HG03060 (cell line): ENCODE results near the gene COL6A2.
"Not testable (repeated sequence)": the region's sequence is repeated elsewhere in the genome, so short reads cannot be mapped to it uniquely, and the experiment has no call there.

Source experiments
- ATAC-seq: cut with Tn5 transposase; IDR thresholded peaks from one replicate; pipeline ENCODE4 v1.9.1; 2021; ENCODE audit warnings: low read depth, moderate number of reproducible peaks; ENCODE audit not compliant: unreplicated experiment

COL6A2 gene

GRCh38 chr21:46092811-46093667, 4.9 kb upstream of the COL6A2 start:
- ATAC-seq: no peak

GRCh38 chr21:46093668-46094400, 4.1 kb upstream of the COL6A2 start:
- ATAC-seq: no peak

DNA sequence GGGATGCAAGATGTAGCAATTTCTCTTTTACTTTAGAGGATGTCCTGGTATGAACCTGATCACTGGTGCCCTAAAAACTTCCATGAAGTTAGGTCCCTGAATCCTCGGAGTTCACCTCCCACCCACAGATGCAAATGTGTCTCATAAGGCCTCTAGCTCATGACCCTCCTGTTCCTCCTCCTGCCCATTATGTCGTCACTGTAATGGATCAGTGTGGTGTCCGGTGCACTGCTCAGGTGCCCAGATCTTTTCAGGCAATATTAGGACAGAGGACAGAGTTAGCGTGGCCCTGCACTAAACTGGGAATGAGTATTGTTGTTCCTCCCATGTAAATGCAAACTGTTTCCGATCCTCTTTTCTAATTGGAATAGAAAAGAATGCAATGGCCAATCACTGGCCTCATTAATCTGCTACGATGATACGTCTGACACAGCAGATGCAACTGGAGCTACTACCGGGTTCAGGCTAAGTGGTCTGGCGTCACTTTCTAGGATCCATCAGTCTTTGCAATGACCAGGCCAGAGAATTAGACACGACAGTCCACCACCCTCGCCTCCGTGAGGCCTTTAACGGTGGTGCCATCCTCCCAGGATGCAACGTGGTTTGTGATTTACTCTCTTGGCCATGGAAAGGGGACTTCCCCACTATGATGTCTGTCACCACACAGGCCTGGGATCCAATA, 3.4 kb upstream of the COL6A2 start:
- ATAC-seq: no peak

DNA sequence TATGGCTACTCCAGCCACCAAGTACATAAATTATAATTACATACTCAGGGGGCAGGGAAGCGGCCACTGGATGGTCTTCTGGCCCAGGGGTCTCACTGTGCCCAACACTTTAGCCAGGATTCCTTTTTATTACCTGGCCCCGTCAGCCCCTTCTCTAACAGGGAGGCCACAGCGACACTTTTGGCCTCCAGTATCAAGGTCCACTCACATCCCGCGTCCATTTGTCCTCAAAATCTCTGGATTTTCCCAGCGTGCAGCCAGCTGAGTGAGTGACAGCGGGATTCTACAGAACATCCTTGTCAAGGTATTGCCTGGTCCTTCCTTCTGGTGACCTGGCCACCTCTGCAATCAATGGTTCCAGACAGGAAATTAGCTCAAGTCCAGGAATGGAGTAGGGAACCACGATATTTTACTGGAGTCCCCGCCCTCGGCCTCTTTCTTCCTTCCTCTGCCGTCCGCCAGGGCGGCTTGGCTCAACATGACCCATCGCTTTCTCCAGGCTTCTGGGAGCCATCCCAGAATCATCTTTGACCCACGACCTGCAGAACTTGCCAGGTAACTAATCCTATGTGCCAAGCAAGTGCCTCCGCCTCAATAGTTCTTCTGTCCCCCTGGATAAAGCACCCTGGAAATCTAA, 2.7 kb upstream of the COL6A2 start:
- no peak for ATAC-seq

- no peak for ATAC-seq
Measured at GRCh38 chr21:46095814-46096595, 1.9 kb upstream of the COL6A2 start.

DNA sequence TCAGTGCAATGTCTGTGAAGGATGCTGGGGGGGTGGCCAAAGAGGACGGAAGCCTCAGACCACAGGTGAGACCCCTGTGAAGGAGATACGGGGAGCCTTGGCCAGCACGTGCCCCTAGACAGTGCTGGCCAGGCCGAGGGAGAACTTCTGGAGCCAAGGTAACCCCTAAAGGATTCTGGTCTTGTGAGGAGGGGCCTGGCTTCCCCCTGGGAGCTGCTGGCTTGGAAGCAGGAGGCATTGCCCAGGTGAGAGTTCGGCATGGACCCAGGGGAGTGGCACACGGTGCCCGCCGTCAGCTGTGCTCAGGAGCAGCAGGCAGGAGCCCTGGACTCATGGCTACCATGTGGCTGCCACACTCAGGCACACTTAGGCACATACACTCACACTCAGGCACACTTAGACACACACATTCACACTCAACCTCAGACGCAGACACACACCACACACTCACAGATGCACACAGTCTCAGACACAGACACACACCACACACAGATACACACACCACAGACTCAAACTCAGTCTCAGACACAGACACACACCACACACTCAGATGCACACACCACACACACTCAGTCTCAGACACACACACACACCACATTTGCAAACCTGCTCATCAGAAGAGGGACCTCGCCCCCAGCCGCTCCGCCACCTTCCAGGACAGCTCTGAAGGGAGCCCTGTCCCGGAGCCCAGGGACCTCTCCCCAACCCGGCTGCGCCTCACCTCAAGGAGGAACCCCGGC, 1.1 kb upstream of the COL6A2 start:
- no peak for ATAC-seq

- ATAC-seq: no peak
Measured at GRCh38 chr21:46098303-46099141, 610 bp downstream of the COL6A2 start.

- no peak for ATAC-seq
Measured at GRCh38 chr21:46099476-46099875, 1.6 kb downstream of the COL6A2 start.

DNA sequence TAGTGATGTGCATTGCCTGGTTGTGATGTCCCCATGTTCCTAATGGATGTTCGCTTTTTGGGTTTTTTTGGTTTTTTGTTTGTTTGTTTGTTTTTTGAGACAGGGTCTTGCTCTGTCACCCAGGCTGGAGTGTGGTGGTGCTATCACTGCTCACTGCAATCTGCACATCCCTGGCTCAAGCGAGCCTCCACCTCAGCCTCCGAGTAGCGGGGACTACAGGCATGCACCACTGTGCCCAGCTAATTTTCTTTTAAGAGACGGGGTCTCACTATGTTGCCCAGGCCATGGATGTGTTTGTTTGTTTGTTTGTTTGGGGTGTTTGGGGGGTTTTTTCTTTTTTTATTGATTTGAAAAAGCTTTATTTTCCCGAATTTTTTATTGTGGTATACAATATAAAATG, 2.1 kb downstream of the COL6A2 start:
- ATAC-seq: no peak

- ATAC-seq: no peak
Measured at GRCh38 chr21:46100426-46100825, 2.5 kb downstream of the COL6A2 start.

- ATAC-seq: no peak
Measured at GRCh38 chr21:46100906-46101305, 3.0 kb downstream of the COL6A2 start.

DNA sequence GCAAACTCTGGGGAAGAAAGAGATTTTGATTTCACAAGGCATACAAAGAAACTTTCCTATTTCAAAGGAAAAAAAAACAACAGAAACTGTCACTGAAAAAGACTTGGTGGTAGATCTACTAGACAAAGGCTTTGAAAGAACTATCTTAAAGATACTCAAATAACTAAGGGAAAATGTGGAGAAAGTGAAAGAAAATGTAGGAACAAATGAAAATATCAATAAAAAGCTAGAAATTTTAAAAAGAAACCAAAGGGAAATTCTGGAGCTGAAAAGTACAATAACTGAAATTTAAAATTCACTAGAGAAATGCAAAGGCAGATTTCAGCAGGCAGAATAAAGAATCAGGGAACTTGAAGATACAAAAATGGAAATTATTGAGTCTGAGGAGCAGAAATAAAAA, 6.2 kb downstream of the COL6A2 start:
- no peak for ATAC-seq

- ATAC-seq: not testable (repeated sequence)
Measured at GRCh38 chr21:46107376-46107775, 9.5 kb downstream of the COL6A2 start.

DNA sequence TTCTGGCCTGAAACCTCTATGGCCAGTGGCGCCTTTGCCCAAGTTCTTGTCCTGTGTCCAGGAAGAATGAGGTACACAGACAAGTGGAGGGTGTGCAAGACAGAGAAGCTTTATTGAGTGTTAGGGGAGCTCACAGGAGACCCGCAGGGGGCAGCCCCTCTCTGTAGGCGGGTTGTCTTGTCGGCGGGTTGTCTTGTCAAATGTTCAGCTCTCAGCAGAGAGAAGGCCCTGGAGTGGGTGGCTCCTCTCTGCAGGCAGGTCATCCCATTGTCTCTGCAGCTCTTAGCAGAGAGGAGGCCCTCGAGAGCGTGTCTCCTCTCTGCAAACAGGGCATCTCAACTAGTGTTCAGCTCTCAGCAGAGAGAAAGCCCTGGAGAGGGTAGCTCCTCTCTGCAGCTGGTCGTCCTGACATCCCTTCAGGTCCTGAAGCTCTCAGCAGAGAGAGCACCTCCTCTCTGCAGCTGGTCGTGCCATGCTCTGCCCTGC, 11.0 kb downstream of the COL6A2 start:
- ATAC-seq: no peak

GRCh38 chr21:46109313-46110221, 11.7 kb downstream of the COL6A2 start:
- ATAC-seq: no peak

DNA sequence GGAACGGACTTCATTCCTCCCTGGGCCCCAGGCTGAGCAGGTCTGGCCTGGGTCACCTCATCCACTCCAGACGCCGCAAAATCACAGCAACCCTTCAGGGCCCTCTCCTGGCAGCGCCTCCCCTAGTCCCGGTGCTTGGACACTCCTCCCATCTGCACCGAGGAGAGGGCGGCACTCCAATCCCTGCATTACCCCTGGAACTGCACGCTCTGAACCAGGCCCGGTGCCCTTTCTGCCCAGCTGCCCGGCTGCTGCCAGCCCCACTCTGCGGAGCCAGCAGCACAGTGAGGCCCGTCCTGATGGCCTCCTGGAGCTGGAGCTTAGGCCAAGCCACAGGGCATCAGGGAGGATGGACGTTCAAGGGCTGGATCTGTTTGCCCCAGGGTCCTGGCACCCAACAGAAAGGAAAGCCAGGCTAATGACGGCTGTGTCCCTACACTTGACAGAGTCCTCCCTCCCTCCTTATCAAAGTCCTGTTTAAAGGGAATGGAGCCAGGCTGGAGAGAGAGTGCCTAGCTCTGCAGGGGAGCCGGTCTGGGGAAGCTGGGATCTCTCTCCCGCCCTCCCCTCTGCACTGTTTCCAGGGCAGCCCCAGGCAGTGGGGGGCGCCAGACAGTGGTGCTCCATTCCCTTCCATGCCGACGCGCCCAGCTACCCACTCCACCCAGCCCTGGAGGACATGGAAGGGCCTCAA, 12.7 kb downstream of the COL6A2 start:
- ATAC-seq: no peak

DNA sequence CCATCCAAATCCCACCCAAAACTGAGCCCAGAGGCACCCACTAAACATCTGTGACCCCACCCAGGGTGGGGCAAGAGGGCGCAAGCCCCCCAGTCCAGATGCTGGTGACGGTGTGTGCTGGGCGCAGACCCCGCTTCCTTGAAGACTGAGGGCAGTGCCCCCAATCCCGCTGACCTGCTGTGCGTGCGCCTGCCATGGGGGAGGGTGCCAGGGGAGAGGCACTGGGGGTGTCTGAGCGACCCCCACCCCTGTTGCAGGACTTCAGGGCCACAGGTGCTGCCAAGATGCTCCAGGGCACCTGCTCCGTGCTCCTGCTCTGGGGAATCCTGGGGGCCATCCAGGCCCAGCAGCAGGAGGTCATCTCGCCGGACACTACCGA, 13.3 kb downstream of the COL6A2 start:
- ATAC-seq: no peak
